PC-3 (cell line): ENCODE data around the gene FAM163B. TPM values are rescaled to one million over a fixed set of nuclear protein-coding genes. Genes with fewer than 3 reads are reported as not detected.

Experiments used
- ATAC-seq: fragments of 200-7000 bp; cut with Tn5 transposase; 2 replicates; pipeline ENCODE4 v1.9.1; 2020; ENCODE audit warnings: mild to moderate bottlenecking, moderate library complexity
- BruUV-seq: library from RNA; stranded (reverse); fragments of 400-500 nt; replicated peaks from 2 replicates; lab custom pipeline; 2021; lab: Mats Ljungman, UMichigan
- CTCF ChIA-PET: fragments of 300-600 bp; sonication (Branson Sonifier 250); formaldehyde crosslinking; loops from one replicate; lab custom pipeline; 2022; ENCODE audit warnings: antibody characterized with exemption; lab: Charles Lee
- POLR2A ChIA-PET: fragments of 300-600 bp; sonication (Branson Sonifier 250); formaldehyde crosslinking; loops from one replicate; lab custom pipeline; 2022; ENCODE audit warnings: antibody characterized with exemption; ENCODE audit not compliant: unreplicated experiment; lab: Charles Lee
- DNase-seq: peaks from one replicate; pipeline ENCODE4 v3.0.0-alpha.2; 2015
- H2AFZ ChIP-seq: fragments of 300-600 bp; sonication (generic); 2 replicates; pipeline ENCODE4 v1.6.0; 2016; ENCODE audit warnings: antibody characterized with exemption, low read length
- H3F3A ChIP-seq: fragments of 300-600 bp; sonication (generic); one replicate; pipeline ENCODE4 v1.6.0; 2017; ENCODE audit warnings: antibody characterized with exemption, low read length, control low read depth, mild to moderate bottlenecking; ENCODE audit not compliant: unreplicated experiment
- H3K27ac ChIP-seq: fragments of 300-600 bp; sonication (generic); 2 replicates; pipeline ENCODE4 v1.5.1; 2016; ENCODE audit warnings: mild to moderate bottlenecking, low read length
- H3K27me3 ChIP-seq: fragments of 300-600 bp; sonication (generic); 2 replicates; pipeline ENCODE4 v1.6.1; 2016; ENCODE audit warnings: low read length, mixed read lengths
- H3K36me3 ChIP-seq: fragments of 300-600 bp; sonication (generic); 2 replicates; pipeline ENCODE4 v1.6.1; 2016; ENCODE audit warnings: low read depth, mixed run types, low read length, mixed read lengths
- H3K4me1 ChIP-seq: fragments of 300-600 bp; sonication (generic); 2 replicates; pipeline ENCODE4 v1.5.1; 2016; ENCODE audit warnings: low read length; ENCODE audit not compliant: insufficient read depth
- H3K4me2 ChIP-seq: fragments of 300-600 bp; sonication (generic); 2 replicates; pipeline ENCODE4 v1.6.0; 2016; ENCODE audit warnings: low read length
- H3K4me3 ChIP-seq: fragments of 300-600 bp; sonication (generic); 2 replicates; pipeline ENCODE4 v1.5.1; 2016; ENCODE audit warnings: mild to moderate bottlenecking, low read length, mixed read lengths
- H3K79me2 ChIP-seq: fragments of 300-600 bp; sonication (generic); 2 replicates; pipeline ENCODE4 v1.6.1; 2017; ENCODE audit warnings: low read length, mixed read lengths
- H3K9ac ChIP-seq: fragments of 300-600 bp; sonication (generic); 2 replicates; pipeline ENCODE4 v1.6.0; 2016; ENCODE audit warnings: mild to moderate bottlenecking, low read length
- H3K9me2 ChIP-seq: fragments of 300-600 bp; sonication (generic); replicated peaks from 2 replicates; pipeline ENCODE4 v1.6.1; 2016; ENCODE audit warnings: mixed run types, low read length, mixed read lengths
- H3K9me3 ChIP-seq: fragments of 300-600 bp; sonication (generic); 2 replicates; pipeline ENCODE4 v1.6.1; 2016; ENCODE audit warnings: low read length, mixed read lengths
- H4K20me1 ChIP-seq: fragments of 300-600 bp; sonication (generic); 2 replicates; pipeline ENCODE4 v1.6.1; 2016; ENCODE audit warnings: low read length, mixed read lengths
- CTCF ChIP-seq: fragments of 300-600 bp; sonication (generic); conservative IDR thresholded peaks from 2 replicates; pipeline ENCODE4 v1.5.1; 2017; ENCODE audit warnings: antibody characterized with exemption, low read depth, mild to moderate bottlenecking, low read length
- EZH2 ChIP-seq: fragments of 300-600 bp; sonication (generic); IDR thresholded peaks from one replicate; pipeline ENCODE4 v1.6.1; 2017; ENCODE audit warnings: antibody characterized with exemption, mild to moderate bottlenecking, low read length; ENCODE audit not compliant: unreplicated experiment
- EZH2phosphoT487 ChIP-seq: fragments of 300-600 bp; sonication (generic); IDR thresholded peaks from 2 replicates; pipeline ENCODE4 v1.6.1; 2018; ENCODE audit warnings: mild to moderate bottlenecking, antibody characterized with exemption, low read length, borderline replicate concordance
- intact Hi-C: fragments of 100-400 bp; cut with micrococcal nuclease; formaldehyde crosslinking; loops from 2 replicates; pipeline ENCODE4 v1.9.0; 2023
- total RNA-seq: library from RNA; depleted of rRNA; stranded (reverse); fragments of >200 nt; gene quantifications from 2 replicates; pipeline ENCODE4 v1.2.3, GENCODE V29; 2014

FAM163B gene
- total RNA-seq, 1 experiment from 2014 or later = not detected

GRCh38 chr9:133563291-133563796 lies 45.8 kb downstream of the FAM163B start:
- no TSS peak for BruUV-seq
- Histone ChIP-seq H3K4me1 (peaks cover 5% of the 10 kb centered on the region), H2AFZ (no peak overlapping the region), H3K4me3 (no peak overlapping the region), H3K27me3 (no peaks in the 10 kb centered on the region), H3K4me2 (peak overlapping the region; percentile 51; the same call in 1 of the 2 replicates), H4K20me1 (no peaks in the 10 kb centered on the region), H3K36me3 (no peaks in the 10 kb centered on the region), H3K9me2 (no peaks in the 10 kb centered on the region), H3K9me3 (no peaks in the 10 kb centered on the region), H3K79me2 (no peaks in the 10 kb centered on the region), H3K9ac (no peak overlapping the region), H3F3A (no peaks in the 10 kb centered on the region), H3K27ac (no peak overlapping the region)
- intact Hi-C loops = no loop called here
- ATAC-seq = peak; percentile 59; the same call in 1 of the 2 replicates
- TF ChIP-seq EZH2phosphoT487 = no peak
- TF ChIP-seq EZH2 = no peak
- TF ChIP-seq CTCF = no peak
- ChIA-PET CTCF (no interaction called here), POLR2A (no interaction called here)
- peak; percentile 16 for DNase-seq

DNA sequence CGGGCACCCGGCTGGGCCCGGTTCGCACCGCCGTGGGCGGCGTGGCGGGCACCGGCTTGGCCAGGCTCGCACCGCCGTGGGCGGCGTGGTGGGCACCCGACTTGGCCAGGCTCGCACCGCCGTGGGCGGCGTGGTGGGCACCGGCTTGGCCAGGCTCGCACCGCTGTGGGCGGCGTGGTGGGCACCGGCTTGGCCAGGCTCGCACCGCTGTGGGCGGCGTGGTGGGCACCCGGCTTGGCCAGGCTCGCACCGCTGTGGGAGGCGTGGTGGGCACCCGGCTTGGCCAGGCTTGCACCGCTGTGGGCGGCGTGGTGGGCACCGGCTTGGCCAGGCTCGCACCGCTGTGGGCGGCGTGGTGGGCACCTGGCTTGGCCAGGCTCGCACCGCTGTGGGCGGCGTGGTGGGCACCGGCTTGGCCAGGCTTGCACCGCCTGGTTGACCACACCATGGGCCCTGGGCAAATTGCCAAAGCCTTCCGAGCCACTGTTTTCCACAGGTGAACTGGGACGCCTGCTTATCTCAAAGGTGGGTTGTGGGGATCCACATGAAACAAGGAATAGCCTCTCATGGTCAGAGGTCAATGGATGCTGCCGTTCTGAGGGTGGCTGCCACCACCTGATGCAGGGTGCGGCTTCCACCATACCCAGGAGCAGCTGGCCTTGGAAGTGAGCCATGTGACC lies 46.4 kb downstream of the FAM163B start:
- intact Hi-C loops = no loop called here
- BruUV-seq = no TSS peak
- Histone ChIP-seq H2AFZ (no peak overlapping the region), H3K4me1 (peaks cover 5% of the 10 kb centered on the region), H3K27me3 (no peaks in the 10 kb centered on the region), H3K36me3 (no peaks in the 10 kb centered on the region), H3K4me2 (no peak overlapping the region), H3K9me3 (no peaks in the 10 kb centered on the region), H3K9ac (no peak overlapping the region), H3K27ac (no peak overlapping the region), H3K4me3 (no peak overlapping the region), H3K9me2 (no peaks in the 10 kb centered on the region), H3F3A (no peaks in the 10 kb centered on the region), H3K79me2 (no peaks in the 10 kb centered on the region), H4K20me1 (no peaks in the 10 kb centered on the region)
- TF ChIP-seq CTCF (no peak), EZH2phosphoT487 (no peak)
- DNase-seq = no peak
- no peak for ATAC-seq
- ChIA-PET POLR2A (no interaction called here), CTCF (no interaction called here)

GRCh38 chr9:133561976-133562554 lies 47.1 kb downstream of the FAM163B start:
- CTCF ChIA-PET = no interaction called here
- no peaks in the 10 kb centered on the region for H3K27me3 ChIP-seq

More at GRCh38 chr9:133561976-133562554, 47.1 kb downstream of the FAM163B start:
- no peak overlapping the region for H3K4me3 ChIP-seq
- H3K79me2 ChIP-seq = no peaks in the 10 kb centered on the region
- H4K20me1 ChIP-seq = no peaks in the 10 kb centered on the region
- TF ChIP-seq EZH2 (no peak), EZH2phosphoT487 (no peak), CTCF (no peak)
- H3K4me2 ChIP-seq = no peak overlapping the region
- no peak overlapping the region for H3K9ac ChIP-seq
- no peaks in the 10 kb centered on the region for H3F3A ChIP-seq
- no peak overlapping the region for H3K27ac ChIP-seq
- peaks cover 5% of the 10 kb centered on the region for H3K4me1 ChIP-seq
- H3K9me3 ChIP-seq = no peaks in the 10 kb centered on the region
- ATAC-seq = no peak
- POLR2A ChIA-PET = no interaction called here
- no peaks in the 10 kb centered on the region for H3K9me2 ChIP-seq
- intact Hi-C loops = no loop called here
- H2AFZ ChIP-seq = no peak overlapping the region
- no peaks in the 10 kb centered on the region for H3K36me3 ChIP-seq
- BruUV-seq = no TSS peak
- DNase-seq = no peak
